ENCODE results near the gene TMC1. TPM values are rescaled to one million over a fixed set of nuclear protein-coding genes. Genes with fewer than 3 reads are reported as not detected.

TMC1 gene
- total and polyA plus RNA-seq, 2 of the 8 experiments (the other 6 are each of a cell fraction or from before 2014, with no cell fraction given), result 0.95 to 0.98 TPM

DNA sequence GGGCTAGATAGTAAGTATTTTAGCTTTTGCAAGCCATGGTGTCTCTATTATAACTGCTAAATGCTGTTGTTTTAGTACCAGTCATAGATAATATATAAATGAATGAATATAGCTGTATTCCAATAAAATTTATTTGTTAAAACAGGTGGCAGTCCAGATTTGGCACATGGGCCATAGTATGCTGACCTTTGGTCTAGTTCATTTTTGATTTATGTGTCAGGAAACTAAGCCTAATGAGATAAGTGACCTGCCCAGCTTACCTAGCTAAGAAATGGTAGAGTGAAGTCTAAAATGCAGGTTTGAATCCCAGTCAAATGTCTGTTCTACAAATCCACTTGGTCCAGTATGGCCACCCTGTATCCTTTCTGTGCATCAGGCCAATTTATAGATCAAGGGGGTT lies 292.1 kb downstream of the TMC1 start:
- Histone ChIP-seq H4K91ac (replicated peaks; ENCODE audit: insufficient read length, low read length) (no peak overlapping the region), H2BK5ac (ENCODE audit: low read depth, low read length) (no peak overlapping the region), H3K4me3 (ENCODE audit: extremely low read depth in 1 of 4, insufficient read depth in 2 of 4, low read depth in 3 of 4, low read length in 4 of 4) (no peak overlapping the region), H2AFZ (ENCODE audit: low read length) (no peak overlapping the region), H4K8ac (ENCODE audit: extremely low read depth, insufficient read depth, low read length) (no peak overlapping the region), H2BK12ac (ENCODE audit: low read depth, low read length) (no peak overlapping the region), H3K9ac (replicated peaks in 1 of 4; ENCODE audit: extremely low read depth in 1 of 4, low read depth in 3 of 4, low read length in 3 of 4) (no peak overlapping the region), H3K79me2 (ENCODE audit: control insufficient read depth in 1 of 2, insufficient read depth in 2 of 2, low read length in 2 of 2) (no peaks in the 10 kb centered on the region), H3K14ac (ENCODE audit: insufficient read length) (no peak overlapping the region), H3K23me2 (ENCODE audit: low read depth, low read length) (no peaks in the 10 kb centered on the region), H2BK120ac (replicated peaks; ENCODE audit: low read depth, low read length) (no peak overlapping the region), H2BK15ac (ENCODE audit: low read length) (no peak overlapping the region), H2BK20ac (ENCODE audit: low read length) (no peak overlapping the region), H3K27me3 (replicated peaks in 1 of 4; ENCODE audit: control insufficient read depth in 3 of 4, extremely low read depth in 1 of 4, insufficient read depth in 3 of 4, low read length in 3 of 4) (no peaks in the 10 kb centered on the region), H4K20me1 (replicated peaks in 1 of 2; ENCODE audit: control insufficient read depth in 1 of 2, insufficient read depth in 2 of 2, low read length in 2 of 2) (no peaks in the 10 kb centered on the region), H3K18ac (ENCODE audit: extremely low read depth, low read length) (no peak overlapping the region), H3K4me1 (replicated peaks in 1 of 4; ENCODE audit: control insufficient read depth in 3 of 4, insufficient read depth in 4 of 4, low read length in 3 of 4) (no peaks in the 10 kb centered on the region), H2AK5ac (ENCODE audit: low read depth, low read length) (no peak overlapping the region), H3K4me2 (ENCODE audit: insufficient read depth in 1 of 2, low read depth in 2 of 2, low read length in 2 of 2) (no peak overlapping the region), H3K23ac (ENCODE audit: insufficient read length) (no peak overlapping the region), H4K5ac (ENCODE audit: insufficient read length, low read depth, low read length) (no peak overlapping the region), H3K79me1 (ENCODE audit: low read depth, low read length) (no peaks in the 10 kb centered on the region), H3K9me3 (ENCODE audit: insufficient read depth in 2 of 2, low read depth in 1 of 2, low read length in 1 of 2) (no peaks in the 10 kb centered on the region), H3K36me3 (ENCODE audit: control insufficient read depth in 2 of 4, insufficient read depth in 4 of 4, low read length in 3 of 4) (no peaks in the 10 kb centered on the region), H3K27ac (ENCODE audit: low read depth, low read length) (no peak overlapping the region), H3K4ac (replicated peaks; ENCODE audit: insufficient read length, low read depth, low read length) (no peak overlapping the region), H3K56ac (replicated peaks; ENCODE audit: insufficient read length, low read depth, low read length) (no peak overlapping the region)
- CTCF ChIA-PET (ENCODE audit: partially characterized antibody), result interaction anchor here (1.2 to 2.2 kb wide), 2 partner anchors 9 to 530 kb away, joined by 3 to 14 read pairs; no protein-coding TSS in a partner anchor
- DNase-seq (ENCODE audit: low read depth in 1 of 2, low spot score in 2 of 2), result no peak
- POLR2A ChIA-PET (ENCODE audit: partially characterized antibody), result no interaction called here
- no peak for FAIRE-seq
- no peak for TF ChIP-seq CHD2 (IDR thresholded peaks at IDR 0.05; ENCODE audit: low read length)
- no peak for TF ChIP-seq CBX5 (IDR thresholded peaks at IDR 0.05; ENCODE audit: low read depth, low read length)

Data from H1 (cell line).